Prostate gland (tissue), 2 donors: ENCODE results near the gene KIF5B.
"Not testable (repeated sequence)": the region's sequence is repeated elsewhere in the genome, so short reads cannot be mapped to it uniquely, and the experiment has no call there.

ENCODE experiments used
- POLR2A ChIP-seq: fragments of 450-650 bp; IDR thresholded peaks from one replicate; pipeline ENCODE4 v1.6.1; 2016; ENCODE audit warnings: antibody characterized with exemption, mild to moderate bottlenecking
- POLR2AphosphoS5 ChIP-seq: sonication (generic); formaldehyde crosslinking; IDR thresholded peaks from one replicate; pipeline ENCODE4 v1.6.1; 2017; ENCODE audit warnings: antibody characterized with exemption
- TF ChIP-seq, protein P1 (sequence below), 4 experiments: fragments of 200-600 bp in 2 of 4; fragments of 450-650 bp in 2 of 4; sonication (generic) in 2 of 4; IDR thresholded peaks; 1 replicate in 3 of 4; 2 replicates in 1 of 4; pipeline ENCODE4 v1.5.1; 2016 to 2019; ENCODE audit warnings: antibody characterized with exemption in 4 of 4, mild to moderate bottlenecking in 2 of 4, moderate library complexity in 2 of 4

DNA sequence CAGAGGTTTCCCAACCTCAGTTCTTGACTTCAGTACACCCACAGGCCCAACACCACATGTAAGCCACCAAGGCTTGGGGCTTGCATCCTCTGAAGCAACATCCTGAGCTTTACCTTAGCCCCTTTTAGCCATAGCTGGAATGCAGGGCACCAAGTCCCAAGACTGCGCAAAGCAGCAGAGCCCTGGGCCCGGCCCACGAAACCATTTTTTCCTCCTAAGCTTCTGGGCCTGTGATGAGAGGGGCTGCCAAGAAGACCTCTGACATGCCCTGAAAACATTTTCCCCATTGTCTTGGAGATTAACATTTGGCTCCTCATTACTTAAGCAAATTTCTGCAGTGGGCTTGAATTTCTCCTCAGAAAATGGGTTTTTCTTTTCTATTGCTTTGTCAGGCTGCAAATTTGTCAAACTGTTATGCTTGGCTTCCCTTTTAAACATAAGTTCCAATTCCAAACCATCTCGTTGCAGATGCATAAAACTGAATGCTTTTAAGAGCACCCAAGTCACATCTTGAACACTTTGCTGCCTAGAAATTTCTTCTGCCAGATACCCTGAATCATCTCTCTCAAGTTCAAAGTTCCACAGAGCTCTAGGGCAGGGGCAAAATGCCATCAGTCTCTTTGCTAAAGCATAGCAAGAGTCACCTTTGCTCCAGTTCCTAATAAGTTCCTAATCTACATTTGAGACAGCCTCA lies 42.5 kb upstream of the KIF5B start:
- TF ChIP-seq POLR2A, POLR2AphosphoS5: not testable (repeated sequence)
- TF ChIP-seq, protein P1, sequence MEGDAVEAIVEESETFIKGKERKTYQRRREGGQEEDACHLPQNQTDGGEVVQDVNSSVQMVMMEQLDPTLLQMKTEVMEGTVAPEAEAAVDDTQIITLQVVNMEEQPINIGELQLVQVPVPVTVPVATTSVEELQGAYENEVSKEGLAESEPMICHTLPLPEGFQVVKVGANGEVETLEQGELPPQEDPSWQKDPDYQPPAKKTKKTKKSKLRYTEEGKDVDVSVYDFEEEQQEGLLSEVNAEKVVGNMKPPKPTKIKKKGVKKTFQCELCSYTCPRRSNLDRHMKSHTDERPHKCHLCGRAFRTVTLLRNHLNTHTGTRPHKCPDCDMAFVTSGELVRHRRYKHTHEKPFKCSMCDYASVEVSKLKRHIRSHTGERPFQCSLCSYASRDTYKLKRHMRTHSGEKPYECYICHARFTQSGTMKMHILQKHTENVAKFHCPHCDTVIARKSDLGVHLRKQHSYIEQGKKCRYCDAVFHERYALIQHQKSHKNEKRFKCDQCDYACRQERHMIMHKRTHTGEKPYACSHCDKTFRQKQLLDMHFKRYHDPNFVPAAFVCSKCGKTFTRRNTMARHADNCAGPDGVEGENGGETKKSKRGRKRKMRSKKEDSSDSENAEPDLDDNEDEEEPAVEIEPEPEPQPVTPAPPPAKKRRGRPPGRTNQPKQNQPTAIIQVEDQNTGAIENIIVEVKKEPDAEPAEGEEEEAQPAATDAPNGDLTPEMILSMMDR (IDR thresholded peaks at IDR 0.05), result not testable (repeated sequence)
